NCI-H82 (cell line): ENCODE measurements around the gene PPP1R36.
"Not testable (repeated sequence)": the region's sequence is repeated elsewhere in the genome, so short reads cannot be mapped to it uniquely, and the experiment has no call there.

ENCODE experiments used
- DNase-seq: peaks from one replicate; lab custom pipeline; 2025; lab: John Stamatoyannopoulos, UW

The PPP1R36 gene

GRCh38 chr14:64612971-64613666 lies 63.4 kb downstream of the PPP1R36 start:
- DNase-seq: no peak

GRCh38 chr14:64614166-64614565 lies 64.4 kb downstream of the PPP1R36 start:
- DNase-seq: no peak

GRCh38 chr14:64614805-64615391 lies 65.1 kb downstream of the PPP1R36 start:
- DNase-seq: no peak

- not testable (repeated sequence) for DNase-seq
These were observed 68.2 kb downstream of the PPP1R36 start for GRCh38 chr14:64617872-64618408.

GRCh38 chr14:64620910-64621309 lies 71.1 kb downstream of the PPP1R36 start:
- DNase-seq: no peak

- no peak for DNase-seq
These were observed 73.9 kb downstream of the PPP1R36 start for GRCh38 chr14:64623554-64624165.

- DNase-seq: peak; percentile 80
These were observed 75.8 kb downstream of the PPP1R36 start for GRCh38 chr14:64625386-64626232.

GRCh38 chr14:64628940-64629408 lies 79.2 kb downstream of the PPP1R36 start:
- DNase-seq: no peak

GRCh38 chr14:64630778-64631177 lies 81.0 kb downstream of the PPP1R36 start:
- DNase-seq: no peak

GRCh38 chr14:64631222-64631621 lies 81.5 kb downstream of the PPP1R36 start:
- DNase-seq: not testable (repeated sequence)

- no peak for DNase-seq
These were observed 82.3 kb downstream of the PPP1R36 start for GRCh38 chr14:64632056-64632455.

- DNase-seq: peak; percentile 12
These were observed 84.8 kb downstream of the PPP1R36 start for GRCh38 chr14:64634558-64634957.

- peak; percentile 80 for DNase-seq
These were observed 86.6 kb downstream of the PPP1R36 start for GRCh38 chr14:64636208-64636979.

GRCh38 chr14:64636980-64637429 lies 87.2 kb downstream of the PPP1R36 start:
- DNase-seq: no peak

GRCh38 chr14:64637735-64638473 lies 88.1 kb downstream of the PPP1R36 start:
- DNase-seq: no peak

GRCh38 chr14:64638625-64639024 lies 88.9 kb downstream of the PPP1R36 start:
- no peak for DNase-seq
